Liver (tissue), 9 donors: ENCODE results near the gene POLN. TPM values are rescaled to one million over a fixed set of nuclear protein-coding genes. Genes with fewer than 3 reads are reported as not detected.

ENCODE experiments used
- DNase-seq: peaks from one replicate; pipeline ENCODE4 v3.0.0-alpha.2; 2017; ENCODE audit warnings: low spot score
- H3K27ac ChIP-seq, 2 donors: one replicate each; pipeline ENCODE4 v1.7.0; 2013; ENCODE audit warnings: inconsistent platforms in 2 of 2, low read length in 2 of 2, control low read depth in 1 of 2, low read depth in 1 of 2, mild to moderate bottlenecking in 1 of 2
- H3K27me3 ChIP-seq, 4 donors: one replicate each; pipeline versions ENCODE4 v1.6.1 to v1.7.0; 2013; ENCODE audit warnings: low read length in 3 of 4, inconsistent platforms in 1 of 4, mild to moderate bottlenecking in 1 of 4, moderate library complexity in 1 of 4; ENCODE audit not compliant: control insufficient read depth in 4 of 4, insufficient read depth in 4 of 4
- H3K36me3 ChIP-seq, 4 donors: one replicate each; pipeline versions ENCODE4 v1.6.1 to v1.7.0; 2013; ENCODE audit warnings: low read length in 3 of 4, mild to moderate bottlenecking in 3 of 4, low read depth in 1 of 4, moderate library complexity in 1 of 4; ENCODE audit not compliant: control insufficient read depth in 4 of 4, insufficient read depth in 3 of 4
- H3K4me1 ChIP-seq, 4 donors: one replicate each; pipeline versions ENCODE4 v1.6.1 to v1.7.0; 2013; ENCODE audit warnings: low read length in 3 of 4, mild to moderate bottlenecking in 3 of 4, moderate library complexity in 1 of 4; ENCODE audit not compliant: control insufficient read depth in 4 of 4, insufficient read depth in 4 of 4
- H3K4me3 ChIP-seq, 3 donors: one replicate each; pipeline versions ENCODE4 v1.6.1 to v1.7.0; 2013; ENCODE audit warnings: low read length in 3 of 3, control low read depth in 1 of 3, low read depth in 1 of 3, mild to moderate bottlenecking in 1 of 3
- H3K9ac ChIP-seq, 2 donors: one replicate each; pipeline ENCODE4 v1.7.0; 2013; ENCODE audit warnings: low read length in 2 of 2, mild to moderate bottlenecking in 2 of 2, moderate library complexity in 2 of 2, control low read depth in 1 of 2, low read depth in 1 of 2
- H3K9me3 ChIP-seq, 4 donors: one replicate each; pipeline versions ENCODE4 v1.6.1 to v1.7.0; 2013; ENCODE audit warnings: low read length in 3 of 4; ENCODE audit not compliant: control insufficient read depth in 4 of 4
- ATF3 ChIP-seq: IDR thresholded peaks from 2 replicates; pipeline ENCODE4 v1.6.1; 2016; ENCODE audit warnings: antibody characterized with exemption
- CTCF ChIP-seq: fragments of 150-350 bp; IDR thresholded peaks from 2 replicates; pipeline ENCODE4 v1.5.1; 2017; ENCODE audit warnings: improper control_type of control experiment, low read depth, low read length; ENCODE audit not compliant: missing input control
- EGR1 ChIP-seq, 2 donors: IDR thresholded peaks; 2 replicates each; pipeline ENCODE4 v1.6.1; 2016 to 2018; ENCODE audit warnings: antibody characterized with exemption in 2 of 2, low read depth in 2 of 2
- FOXA1 ChIP-seq: IDR thresholded peaks from 2 replicates; pipeline ENCODE4 v1.6.1; 2016; ENCODE audit warnings: antibody characterized with exemption
- FOXA2 ChIP-seq: IDR thresholded peaks from 2 replicates; pipeline ENCODE4 v1.6.1; 2016; ENCODE audit warnings: antibody characterized with exemption
- GABPA ChIP-seq, 2 donors: IDR thresholded peaks in 1 of 2; conservative IDR thresholded peaks in 1 of 2; 2 replicates each; pipeline ENCODE4 v1.6.1; 2016; ENCODE audit warnings: antibody characterized with exemption in 2 of 2, mild to moderate bottlenecking in 1 of 2, moderate library complexity in 1 of 2
- HNF4A ChIP-seq, 2 donors: conservative IDR thresholded peaks; 2 replicates each; pipeline ENCODE4 v1.6.1; 2016; ENCODE audit warnings: antibody characterized with exemption in 2 of 2, mild to moderate bottlenecking in 2 of 2
- HNF4G ChIP-seq: IDR thresholded peaks from 2 replicates; pipeline ENCODE4 v1.6.1; 2016; ENCODE audit warnings: antibody characterized with exemption
- JUND ChIP-seq, 2 donors: IDR thresholded peaks; 2 replicates each; pipeline ENCODE4 v1.6.1; 2016; ENCODE audit warnings: antibody characterized with exemption in 2 of 2
- MAX ChIP-seq: IDR thresholded peaks from 2 replicates; pipeline ENCODE4 v1.6.1; 2016; ENCODE audit warnings: antibody characterized with exemption
- NR2F2 ChIP-seq: IDR thresholded peaks from 2 replicates; pipeline ENCODE4 v1.6.1; 2016; ENCODE audit warnings: antibody characterized with exemption
- RAD21 ChIP-seq, 2 donors: IDR thresholded peaks; 2 replicates each; pipeline ENCODE4 v1.6.1; 2016; ENCODE audit warnings: antibody characterized with exemption in 2 of 2, mild to moderate bottlenecking in 2 of 2
- REST ChIP-seq: IDR thresholded peaks from 2 replicates; pipeline ENCODE4 v1.6.1; 2016; ENCODE audit warnings: antibody characterized with exemption, mild to moderate bottlenecking
- RXRA ChIP-seq, 2 donors: IDR thresholded peaks; 2 replicates each; pipeline ENCODE4 v1.6.1; 2017 to 2018; ENCODE audit warnings: antibody characterized with exemption in 2 of 2, mild to moderate bottlenecking in 1 of 2
- SP1 ChIP-seq: IDR thresholded peaks from 2 replicates; pipeline ENCODE4 v1.6.1; 2018; ENCODE audit warnings: antibody characterized with exemption, mild to moderate bottlenecking
- TAF1 ChIP-seq: conservative IDR thresholded peaks from 2 replicates; pipeline ENCODE4 v1.6.1; 2016; ENCODE audit warnings: antibody characterized with exemption, mild to moderate bottlenecking
- YY1 ChIP-seq: IDR thresholded peaks from 2 replicates; pipeline ENCODE4 v1.6.1; 2016; ENCODE audit warnings: antibody characterized with exemption, mild to moderate bottlenecking
- WGBS: extraction: QIAGEN DNeasy Blood & Tissue Kit; methylation state at CpG from one replicate; pipeline ENCODE4 v1.1.7; 2013; 5-methylcytosine and 5-hydroxymethylcytosine counted together
- polyA plus RNA-seq, 2 donors: library from polyadenylated mRNA; stranded (reverse) in 1 of 2; unstranded in 1 of 2; fragments of 200-250 nt in 1 of 2; fragments of >200 nt in 1 of 2; fragmentation: Nextera tagmentation in 1 of 2; extraction: Ambion mirVana in 1 of 2; gene quantifications; one replicate each; pipeline versions ENCODE4 v1.2.1 to v1.2.3, GENCODE V29; 2013 to 2015
- total RNA-seq, 2 donors: library from RNA; depleted of rRNA; stranded (reverse); fragments of >200 nt; gene quantifications; one replicate each; pipeline ENCODE4 v1.2.3, GENCODE V29; 2014
- TF ChIP-seq, protein P1 (sequence below): IDR thresholded peaks from 2 replicates; pipeline ENCODE4 v1.6.1; 2016; ENCODE audit warnings: antibody characterized with exemption
- donor health status: healthy.
- donor health status: healthy.
- donor health status: healthy.
- donor health status: healthy.
- donor health status: healthy.

POLN gene
- total and polyA plus RNA-seq, 4 donors, result 0.44 to 2.3 (median 1.4) TPM

- H3K36me3 ChIP-seq, result peaks cover 4 to 40% (median 17%) of the 10 kb centered on the region in 4 donors
- no peak for DNase-seq
These were observed 7.8 kb upstream of the POLN start for GRCh38 chr4:2249526-2250356.

GRCh38 chr4:2248821-2249261 lies 6.9 kb upstream of the POLN start:
- 86% methylated on average over 10 of the region's 10 CpGs for WGBS
- H3K27me3 ChIP-seq, result no peaks in the 10 kb centered on the region
- H3K27ac ChIP-seq, result no peak overlapping the region
- no peak for DNase-seq
- no peak overlapping the region for H3K9ac ChIP-seq
- H3K9me3 ChIP-seq, result no peaks in the 10 kb centered on the region
- peaks cover 4 to 33% (median 15%) of the 10 kb centered on the region in 4 donors for H3K36me3 ChIP-seq
- no peak overlapping the region for H3K4me3 ChIP-seq
- peaks cover 0 to 3% (median 1%) of the 10 kb centered on the region in 4 donors for H3K4me1 ChIP-seq
- no peak for TF ChIP-seq CTCF
- no peak for TF ChIP-seq EGR1 (IDR thresholded peaks at IDR 0.05; ENCODE audit: low read depth in 2 of 2)
- no peak for TF ChIP-seq HNF4G
- TF ChIP-seq ATF3, result no peak
- TF ChIP-seq FOXA2, result no peak
- no peak for TF ChIP-seq REST
- TF ChIP-seq SP1, result no peak
- TF ChIP-seq GABPA (IDR thresholded peaks at IDR 0.05 in 1 of 2, conservative IDR thresholded peaks at IDR 0.05 in 1 of 2), result no peak
- no peak for TF ChIP-seq HNF4A (conservative IDR thresholded peaks at IDR 0.05)
- no peak for TF ChIP-seq TAF1
- TF ChIP-seq, protein P1, sequence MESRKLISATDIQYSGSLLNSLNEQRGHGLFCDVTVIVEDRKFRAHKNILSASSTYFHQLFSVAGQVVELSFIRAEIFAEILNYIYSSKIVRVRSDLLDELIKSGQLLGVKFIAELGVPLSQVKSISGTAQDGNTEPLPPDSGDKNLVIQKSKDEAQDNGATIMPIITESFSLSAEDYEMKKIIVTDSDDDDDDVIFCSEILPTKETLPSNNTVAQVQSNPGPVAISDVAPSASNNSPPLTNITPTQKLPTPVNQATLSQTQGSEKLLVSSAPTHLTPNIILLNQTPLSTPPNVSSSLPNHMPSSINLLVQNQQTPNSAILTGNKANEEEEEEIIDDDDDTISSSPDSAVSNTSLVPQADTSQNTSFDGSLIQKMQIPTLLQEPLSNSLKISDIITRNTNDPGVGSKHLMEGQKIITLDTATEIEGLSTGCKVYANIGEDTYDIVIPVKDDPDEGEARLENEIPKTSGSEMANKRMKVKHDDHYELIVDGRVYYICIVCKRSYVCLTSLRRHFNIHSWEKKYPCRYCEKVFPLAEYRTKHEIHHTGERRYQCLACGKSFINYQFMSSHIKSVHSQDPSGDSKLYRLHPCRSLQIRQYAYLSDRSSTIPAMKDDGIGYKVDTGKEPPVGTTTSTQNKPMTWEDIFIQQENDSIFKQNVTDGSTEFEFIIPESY, result no peak
- TF ChIP-seq FOXA1, result no peak
- no peak for TF ChIP-seq RAD21 (IDR thresholded peaks at IDR 0.05)
- TF ChIP-seq RXRA (IDR thresholded peaks at IDR 0.05), result no peak
- no peak for TF ChIP-seq NR2F2
- no peak for TF ChIP-seq JUND (IDR thresholded peaks at IDR 0.05)
- TF ChIP-seq MAX, result no peak
- TF ChIP-seq YY1, result no peak

More at GRCh38 chr4:2249526-2250356, 7.8 kb upstream of the POLN start:
- Histone ChIP-seq H3K27ac (no peak overlapping the region), H3K9me3 (no peaks in the 10 kb centered on the region), H3K4me1 (peaks cover 0 to 3% (median 1%) of the 10 kb centered on the region in 4 donors), H3K27me3 (no peaks in the 10 kb centered on the region), H3K4me3 (no peak overlapping the region), H3K9ac (no peak overlapping the region)
- TF ChIP-seq TAF1 (no peak), SP1 (no peak), FOXA2 (no peak), EGR1 (IDR thresholded peaks at IDR 0.05; ENCODE audit: low read depth in 2 of 2) (no peak)
- 91% methylated on average over 26 of the region's 26 CpGs for WGBS
